Hematopoietic multipotent progenitor cell treated with erythropoietin and hydrocortisone succinate and interleukin-3 and kit ligand, for 6 days (in vitro differentiated cells): ENCODE results near the gene CDK17.
A peak's percentile ranks its signal among the peaks of the same experiment; 100 is the strongest.

Source experiments
- DNase-seq: peaks from one replicate; pipeline ENCODE4 v3.0.0-alpha.2; 2015

Gene CDK17

GRCh38 chr12:96311191-96311590, 89.0 kb downstream of the CDK17 start:
- DNase-seq: no peak

- no peak for DNase-seq
Observed at GRCh38 chr12:96310067-96310466, 90.2 kb downstream of the CDK17 start.

DNA sequence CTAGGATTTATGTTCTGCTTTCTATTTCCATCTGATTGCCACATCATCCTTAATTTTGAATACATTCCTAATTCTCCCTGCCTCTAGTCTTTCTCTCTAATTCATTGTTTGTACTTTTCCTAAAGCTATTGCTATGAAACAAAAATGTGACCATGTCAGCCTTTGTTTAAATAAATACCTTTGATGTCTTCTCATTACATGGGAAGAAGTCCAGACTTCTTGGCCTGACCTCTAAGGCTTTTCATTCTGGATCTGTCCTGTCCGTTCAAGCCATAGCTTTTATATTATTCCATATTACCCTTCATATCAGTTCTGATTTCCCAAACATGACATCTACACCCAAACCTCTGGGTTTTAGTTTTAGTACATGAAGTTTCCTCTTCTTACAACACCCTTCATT, 91.4 kb downstream of the CDK17 start:
- no peak for DNase-seq

GRCh38 chr12:96305665-96306064, 94.6 kb downstream of the CDK17 start:
- no peak for DNase-seq

- peak; percentile 19 for DNase-seq
Observed at GRCh38 chr12:96303653-96304052, 96.6 kb downstream of the CDK17 start.

- no peak for DNase-seq
Observed at GRCh38 chr12:96302687-96303310, 97.4 kb downstream of the CDK17 start.

GRCh38 chr12:96301732-96302131, 98.5 kb downstream of the CDK17 start:
- DNase-seq: no peak

- DNase-seq: no peak
Observed at GRCh38 chr12:96300064-96300463, 100.2 kb downstream of the CDK17 start.

DNA sequence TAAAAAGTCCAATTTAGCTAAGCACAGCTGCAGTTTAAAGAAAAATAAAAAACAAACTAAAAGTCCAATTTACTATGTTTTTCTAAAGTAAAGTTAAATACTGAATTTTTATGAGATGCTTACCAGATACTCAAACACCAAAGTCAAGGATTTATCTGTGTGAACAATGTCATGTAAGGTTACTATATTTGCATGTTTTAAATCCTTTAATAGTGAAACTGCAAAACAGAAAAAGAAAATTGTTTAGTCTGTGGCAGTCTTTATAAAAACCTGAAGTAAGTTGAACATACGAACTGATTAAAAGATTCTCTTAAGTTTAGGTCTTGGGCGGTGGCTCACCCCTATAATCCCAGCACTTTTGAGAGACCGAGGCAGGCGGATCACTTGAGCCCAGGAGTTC, 102.7 kb downstream of the CDK17 start:
- DNase-seq: no peak

GRCh38 chr12:96295532-96296160, 104.6 kb downstream of the CDK17 start:
- no peak for DNase-seq

GRCh38 chr12:96294831-96295230, 105.4 kb downstream of the CDK17 start:
- DNase-seq: peak; percentile 59

DNA sequence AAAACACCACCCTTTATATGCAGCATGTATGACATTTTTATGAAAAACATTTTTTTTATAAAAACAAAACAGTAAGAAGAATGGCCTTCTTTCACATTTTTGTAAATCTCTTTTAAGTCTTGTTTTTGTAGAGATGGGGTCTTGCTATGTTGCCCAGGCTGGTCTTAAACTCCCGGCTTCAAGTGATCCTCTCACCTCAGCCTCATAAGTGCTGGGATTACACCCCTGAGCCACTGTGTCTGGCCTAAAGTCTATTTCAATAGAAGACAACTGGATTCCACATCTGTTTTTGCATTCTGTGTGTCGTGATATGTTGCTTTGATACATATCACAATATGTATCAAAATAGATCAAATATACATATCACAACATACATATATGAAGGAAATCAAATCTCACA, 107.1 kb downstream of the CDK17 start:
- no peak for DNase-seq

DNA sequence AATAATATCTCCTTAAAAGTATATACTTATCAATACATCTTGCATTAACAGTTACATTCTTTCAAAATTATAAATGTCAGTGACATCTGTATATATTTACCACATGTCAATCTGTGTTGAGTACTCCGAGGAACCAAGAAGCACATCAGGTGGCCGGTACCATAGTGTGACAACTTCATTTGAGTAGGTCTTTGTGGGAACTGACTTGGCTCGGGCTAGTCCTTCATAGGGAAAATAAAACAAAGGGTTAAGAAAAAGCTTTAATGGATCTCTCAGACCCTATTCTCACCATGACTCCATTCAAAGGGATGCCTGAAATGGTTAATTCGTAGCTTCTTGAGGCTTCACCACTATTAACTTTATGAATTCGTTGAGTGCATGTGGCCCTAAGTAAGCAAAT, 111.2 kb downstream of the CDK17 start:
- DNase-seq: no peak

DNA sequence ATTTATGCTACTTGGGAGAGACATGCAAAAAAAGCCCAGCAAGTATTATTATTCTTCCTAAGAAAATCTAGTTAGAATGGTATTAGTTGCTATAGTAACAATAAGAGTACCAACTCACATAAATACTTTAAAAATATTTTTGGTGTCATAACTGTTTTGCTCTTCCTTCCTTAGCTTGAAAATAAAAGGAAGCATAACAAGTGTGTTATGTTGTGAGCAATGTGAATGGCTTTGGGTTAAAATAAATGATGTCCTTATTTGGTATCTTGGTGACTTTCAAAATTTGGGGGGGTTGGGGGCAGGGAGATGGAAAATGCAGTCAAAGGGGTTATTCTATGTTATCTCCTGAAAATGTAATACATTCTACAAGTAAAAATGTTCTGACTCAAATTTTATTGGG, 115.1 kb downstream of the CDK17 start:
- DNase-seq: no peak

- no peak for DNase-seq
Observed at GRCh38 chr12:96274331-96274730, 125.9 kb downstream of the CDK17 start.

DNA sequence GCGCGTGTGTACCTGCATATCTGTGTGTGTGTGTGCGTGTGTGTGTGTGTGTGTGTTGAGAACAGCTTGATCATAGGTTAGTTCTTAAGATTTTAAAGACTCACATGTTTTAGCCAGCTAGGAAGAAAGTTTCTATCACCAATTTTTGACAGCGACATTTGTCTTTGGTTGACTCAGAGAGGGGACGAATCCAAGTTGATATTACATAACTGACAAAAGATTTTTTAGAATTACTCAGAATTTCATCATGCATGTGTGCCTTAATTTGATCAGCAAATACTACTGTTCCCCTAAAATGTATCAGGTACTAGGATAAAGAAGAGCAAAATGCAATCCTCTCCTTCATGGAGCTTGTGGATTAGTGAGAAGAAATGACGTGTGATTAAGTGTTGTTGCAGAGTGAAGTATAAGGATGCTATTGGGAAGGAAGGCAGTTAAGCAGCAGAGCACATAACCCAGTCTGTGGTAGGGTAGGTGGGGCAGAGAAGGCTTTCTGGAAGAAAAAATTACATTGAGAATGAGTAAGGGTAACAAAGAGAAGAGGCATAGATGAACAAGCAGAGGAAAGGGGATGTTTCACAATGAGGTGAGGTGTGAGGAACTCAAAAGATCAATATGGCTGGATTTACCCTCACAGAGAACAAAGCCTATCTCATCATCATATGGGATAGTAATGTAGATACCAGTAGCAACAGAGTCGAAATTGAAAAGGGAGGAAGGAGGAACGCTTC, 128.6 kb downstream of the CDK17 start:
- DNase-seq: no peak

GRCh38 chr12:96266238-96266637, 134.0 kb downstream of the CDK17 start:
- no peak for DNase-seq

GRCh38 chr12:96265836-96266235, 134.4 kb downstream of the CDK17 start:
- no peak for DNase-seq

GRCh38 chr12:96265400-96265799, 134.8 kb downstream of the CDK17 start:
- no peak for DNase-seq

DNA sequence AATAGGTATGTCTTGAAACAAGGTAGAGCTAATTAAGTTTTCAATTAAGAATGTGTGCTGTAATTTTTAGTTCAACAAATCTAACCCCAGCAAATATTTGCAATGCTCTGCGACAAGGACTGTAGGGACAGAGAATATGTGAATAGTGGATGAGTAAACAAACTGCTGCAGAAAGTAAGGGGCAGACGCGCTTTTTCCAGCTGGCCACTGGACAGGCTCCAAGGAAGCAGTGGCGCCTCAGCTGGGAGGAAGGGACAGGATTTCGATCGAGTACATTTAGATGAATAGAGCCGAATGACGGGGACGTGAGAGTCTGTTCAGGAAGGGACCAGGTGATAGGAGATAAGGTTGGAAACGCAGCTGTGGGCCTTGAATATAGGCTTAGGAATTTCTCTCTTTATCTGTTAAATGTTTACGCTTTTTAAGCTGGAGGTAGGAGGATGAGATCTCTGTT, 136.8 kb downstream of the CDK17 start:
- DNase-seq: no peak

DNA sequence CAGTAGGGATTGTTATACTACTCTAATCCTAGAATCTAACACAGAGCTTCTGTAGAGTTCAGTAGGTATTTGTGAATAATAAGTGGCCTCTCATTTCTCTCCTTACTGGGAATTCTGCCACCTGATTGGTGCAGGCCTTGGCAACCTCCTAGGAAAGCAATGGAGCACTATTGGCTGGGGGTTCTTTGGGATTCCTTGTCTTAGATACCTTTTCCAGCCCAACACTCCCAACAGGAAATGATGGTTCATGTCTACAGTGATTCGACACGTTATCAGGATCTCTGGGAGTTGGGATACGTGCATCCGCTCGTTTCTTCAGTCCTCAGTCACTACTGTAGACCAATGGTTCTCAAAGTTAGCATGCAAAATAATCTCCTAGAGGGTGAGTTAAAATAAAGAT, 138.7 kb downstream of the CDK17 start:
- no peak for DNase-seq

DNA sequence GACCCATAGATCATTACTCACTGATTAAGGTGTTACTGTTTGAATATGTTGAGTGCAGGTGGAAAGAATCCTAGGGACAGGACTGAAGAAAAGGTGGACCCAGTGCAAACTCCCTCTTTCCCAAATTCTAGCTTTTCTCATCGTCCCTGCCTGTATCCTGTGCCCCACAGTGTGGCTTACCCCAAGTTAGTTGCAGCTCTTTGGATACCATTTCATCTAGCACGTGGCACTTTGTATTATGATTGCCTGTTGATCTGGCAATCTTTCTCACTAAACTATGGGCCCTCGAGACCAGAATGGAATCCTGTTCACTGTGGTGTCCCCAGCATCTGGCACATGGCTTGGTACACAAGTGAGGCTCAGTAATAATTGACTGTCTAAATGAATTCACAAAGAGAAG, 139.6 kb downstream of the CDK17 start:
- DNase-seq: no peak

DNA sequence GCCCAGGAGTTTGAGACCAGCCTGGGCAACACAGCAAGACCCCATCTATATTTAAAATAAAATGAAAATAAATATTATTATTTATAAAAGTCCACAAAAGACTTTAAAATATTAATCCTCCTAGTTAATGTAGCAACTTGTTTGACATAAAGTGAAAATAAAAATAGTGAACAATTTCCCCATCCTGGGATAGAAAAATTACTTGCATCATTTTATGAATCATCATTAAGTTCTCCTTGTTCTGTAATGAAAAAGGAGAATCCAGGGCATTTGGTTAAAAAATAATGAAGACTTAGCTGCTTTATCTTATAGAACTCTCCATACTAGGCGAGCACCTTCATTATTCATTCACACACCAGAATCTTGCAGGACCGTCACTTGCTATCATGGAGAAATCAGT, 140.0 kb downstream of the CDK17 start:
- no peak for DNase-seq
